MM.1S (cell line): ENCODE data around the gene YDJC.

Experiments
- EZH2 ChIP-seq: fragments of 300-600 bp; sonication (generic); optimal IDR thresholded peaks from 2 replicates; pipeline ENCODE3; 2017; ENCODE audit warnings: low read depth, mild to moderate bottlenecking, antibody characterized with exemption, low read length, mixed read lengths
- EZH2phosphoT487 ChIP-seq: fragments of 300-600 bp; sonication (generic); IDR thresholded peaks from 2 replicates; pipeline ENCODE4 v1.6.1; 2018; ENCODE audit warnings: antibody characterized with exemption, low read length
- TF ChIP-seq, protein P1 (sequence below): fragments of 300-600 bp; sonication (generic); IDR thresholded peaks from 2 replicates; pipeline ENCODE4 v1.5.1; 2016; ENCODE audit warnings: antibody characterized with exemption, low read length, mixed read lengths

DNA sequence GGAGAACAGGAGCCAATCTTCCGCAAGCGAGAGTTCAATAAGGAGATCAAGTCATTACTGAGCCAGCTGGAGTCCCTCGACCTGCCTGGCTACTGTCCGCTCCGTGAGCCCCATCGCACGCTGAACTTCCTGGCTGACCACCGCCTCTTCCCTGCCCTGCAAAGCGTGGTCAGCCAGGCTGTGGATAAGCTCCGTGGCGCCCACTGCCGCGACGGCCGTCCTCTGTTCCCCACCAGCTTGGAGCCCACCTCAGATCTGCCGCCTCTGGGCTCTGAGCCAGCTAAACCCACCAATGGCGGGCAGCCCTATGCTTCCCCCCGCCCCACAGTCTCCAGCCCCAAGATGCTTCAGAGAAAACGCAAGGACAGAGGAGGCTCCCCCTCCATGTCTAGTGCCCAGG lies 5.0 kb upstream of the YDJC start:
- TF ChIP-seq, protein P1, sequence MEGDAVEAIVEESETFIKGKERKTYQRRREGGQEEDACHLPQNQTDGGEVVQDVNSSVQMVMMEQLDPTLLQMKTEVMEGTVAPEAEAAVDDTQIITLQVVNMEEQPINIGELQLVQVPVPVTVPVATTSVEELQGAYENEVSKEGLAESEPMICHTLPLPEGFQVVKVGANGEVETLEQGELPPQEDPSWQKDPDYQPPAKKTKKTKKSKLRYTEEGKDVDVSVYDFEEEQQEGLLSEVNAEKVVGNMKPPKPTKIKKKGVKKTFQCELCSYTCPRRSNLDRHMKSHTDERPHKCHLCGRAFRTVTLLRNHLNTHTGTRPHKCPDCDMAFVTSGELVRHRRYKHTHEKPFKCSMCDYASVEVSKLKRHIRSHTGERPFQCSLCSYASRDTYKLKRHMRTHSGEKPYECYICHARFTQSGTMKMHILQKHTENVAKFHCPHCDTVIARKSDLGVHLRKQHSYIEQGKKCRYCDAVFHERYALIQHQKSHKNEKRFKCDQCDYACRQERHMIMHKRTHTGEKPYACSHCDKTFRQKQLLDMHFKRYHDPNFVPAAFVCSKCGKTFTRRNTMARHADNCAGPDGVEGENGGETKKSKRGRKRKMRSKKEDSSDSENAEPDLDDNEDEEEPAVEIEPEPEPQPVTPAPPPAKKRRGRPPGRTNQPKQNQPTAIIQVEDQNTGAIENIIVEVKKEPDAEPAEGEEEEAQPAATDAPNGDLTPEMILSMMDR, result no peak
- TF ChIP-seq EZH2 (no peak), EZH2phosphoT487 (no peak)
